GM23248 (cell line): ENCODE results near the gene CDC45. TPM values are rescaled to one million over a fixed set of nuclear protein-coding genes. Genes with fewer than 3 reads are reported as not detected.
"Not testable (repeated sequence)": the region's sequence is repeated elsewhere in the genome, so short reads cannot be mapped to it uniquely, and the experiment has no call there.

Experiments used
- DNase-seq: peaks from one replicate; pipeline ENCODE4 v3.0.0-alpha.2; 2015
- H2AFZ ChIP-seq: fragments of 200-600 bp; sonication (generic); 2 replicates; pipeline ENCODE4 v1.6.1; 2016; ENCODE audit warnings: antibody characterized with exemption
- H3F3A ChIP-seq: fragments of 200-600 bp; sonication (generic); 2 replicates; pipeline ENCODE4 v1.6.1; 2016; ENCODE audit warnings: mild to moderate bottlenecking, antibody characterized with exemption, mixed run types; ENCODE audit not compliant: insufficient read depth
- H3K27ac ChIP-seq: fragments of 200-600 bp; sonication (generic); 2 replicates; pipeline ENCODE4 v1.5.1; 2016; ENCODE audit warnings: mild to moderate bottlenecking
- H3K27me3 ChIP-seq: fragments of 200-600 bp; sonication (generic); replicated peaks from 2 replicates; pipeline ENCODE4 v1.6.1; 2016; ENCODE audit warnings: mild to moderate bottlenecking; ENCODE audit not compliant: insufficient read depth
- H3K36me3 ChIP-seq: fragments of 200-600 bp; sonication (generic); 2 replicates; pipeline ENCODE4 v1.6.1; 2016; ENCODE audit warnings: low read depth, mild to moderate bottlenecking
- H3K4me1 ChIP-seq: fragments of 200-600 bp; sonication (generic); 2 replicates; pipeline ENCODE4 v1.6.1; 2016; ENCODE audit warnings: mild to moderate bottlenecking; ENCODE audit not compliant: insufficient read depth
- H3K4me2 ChIP-seq: fragments of 200-600 bp; sonication (generic); one replicate; pipeline ENCODE4 v1.6.1; 2016; ENCODE audit warnings: mild to moderate bottlenecking; ENCODE audit not compliant: unreplicated experiment
- H3K4me3 ChIP-seq: fragments of 200-600 bp; sonication (generic); 2 replicates; pipeline ENCODE4 v1.5.1; 2016; ENCODE audit warnings: mild to moderate bottlenecking
- H3K79me2 ChIP-seq: fragments of 200-600 bp; sonication (generic); 2 replicates; pipeline ENCODE4 v1.6.1; 2016; ENCODE audit warnings: mild to moderate bottlenecking; ENCODE audit not compliant: insufficient read depth
- H3K9ac ChIP-seq: fragments of 200-600 bp; sonication (generic); 2 replicates; pipeline ENCODE4 v1.6.1; 2016; ENCODE audit warnings: mild to moderate bottlenecking
- H3K9me2 ChIP-seq: fragments of 200-600 bp; sonication (generic); 2 replicates; pipeline ENCODE4 v1.6.1; 2016; ENCODE audit warnings: mixed run types, mild to moderate bottlenecking, moderate library complexity; ENCODE audit not compliant: insufficient read depth
- H3K9me3 ChIP-seq: fragments of 200-600 bp; sonication (generic); one replicate; pipeline ENCODE4 v1.6.1; 2017; ENCODE audit warnings: low read depth
- H4K20me1 ChIP-seq: fragments of 200-600 bp; sonication (generic); 2 replicates; pipeline ENCODE4 v1.6.0; 2016; ENCODE audit not compliant: insufficient read depth
- EZH2 ChIP-seq: fragments of 200-600 bp; sonication (generic); IDR thresholded peaks from 2 replicates; pipeline ENCODE4 v1.6.1; 2018; ENCODE audit warnings: antibody characterized with exemption, mild to moderate bottlenecking; ENCODE audit not compliant: insufficient read depth, poor library complexity, severe bottlenecking
- EZH2phosphoT487 ChIP-seq: fragments of 200-600 bp; sonication (generic); IDR thresholded peaks from 2 replicates; pipeline ENCODE4 v1.6.1; 2018; ENCODE audit warnings: antibody characterized with exemption, moderate library complexity, mild to moderate bottlenecking, low read depth; ENCODE audit not compliant: insufficient read depth
- WGBS, 2 experiments: methylation state at CpG; one replicate each; pipeline ENCODE4 v1.1.6; 2015 to 2017; ENCODE audit warnings: low lambda C conversion rate in 2 of 2, low coverage in 1 of 2; ENCODE audit errors: missing lambda C conversion rate in 2 of 2; 5-methylcytosine and 5-hydroxymethylcytosine counted together
- in situ Hi-C: fragments of 300-500 bp; cut with MboI; formaldehyde crosslinking; loops from 2 replicates; pipeline ENCODE4 v1.15.0; 2020
- polyA plus RNA-seq: library from polyadenylated mRNA; unstranded; fragments of >200 nt; fragmentation: Nextera tagmentation; extraction: Ambion mirVana; gene quantifications from 2 replicates; pipeline ENCODE4 v1.2.1, GENCODE V29; 2016
- total RNA-seq: library from RNA; depleted of rRNA; stranded (reverse); fragments of >200 nt; shearing (Covaris generic); gene quantifications from 2 replicates; pipeline ENCODE4 v1.2.3, GENCODE V29; 2014

Gene CDC45
- total and polyA plus RNA-seq, 2 experiments from 2014 or later: 9.5 to 10.1 TPM

GRCh38 chr22:19530751-19531150 is 51.0 kb downstream of the CDC45 start:
- no peaks in the 10 kb centered on the region for H3F3A ChIP-seq
- H3K4me2 ChIP-seq: no peak overlapping the region
- H3K9me3 ChIP-seq: no peaks in the 10 kb centered on the region
- H3K27ac ChIP-seq: no peak overlapping the region
- no peaks in the 10 kb centered on the region for H3K9me2 ChIP-seq
- DNase-seq: no peak
- in situ Hi-C loops: no loop called here
- H3K4me1 ChIP-seq: no peaks in the 10 kb centered on the region
- H2AFZ ChIP-seq: no peak overlapping the region
- H3K36me3 ChIP-seq: no peaks in the 10 kb centered on the region
- H4K20me1 ChIP-seq: no peaks in the 10 kb centered on the region
- no peak overlapping the region for H3K9ac ChIP-seq
- TF ChIP-seq EZH2 (no peak), EZH2phosphoT487 (no peak)
- H3K4me3 ChIP-seq: no peak overlapping the region
- peaks cover 3% of the 10 kb centered on the region; the same call in 1 of the 2 replicates for H3K27me3 ChIP-seq
- WGBS, 2 experiments: 29% methylated on average over 3 of the region's 3 CpGs
- H3K79me2 ChIP-seq: no peaks in the 10 kb centered on the region

GRCh38 chr22:19531327-19531726 is 51.6 kb downstream of the CDC45 start:
- H3F3A ChIP-seq, H3K9me3 ChIP-seq, H3K27me3 ChIP-seq, DNase-seq, H3K4me3 ChIP-seq, H3K4me1 ChIP-seq, H3K4me2 ChIP-seq, H4K20me1 ChIP-seq, H3K27ac ChIP-seq, in situ Hi-C loops, H3K79me2 ChIP-seq, H3K9me2 ChIP-seq, H3K9ac ChIP-seq, H3K36me3 ChIP-seq, H2AFZ ChIP-seq: not testable (repeated sequence)
- WGBS, 2 experiments: 71 to 72% methylated on average over 6 of the region's 6 CpGs

GRCh38 chr22:19533049-19533626 is 53.4 kb downstream of the CDC45 start:
- no peak overlapping the region for H3K9ac ChIP-seq
- no peak overlapping the region for H3K27ac ChIP-seq
- H3K4me2 ChIP-seq: no peak overlapping the region
- no peaks in the 10 kb centered on the region for H4K20me1 ChIP-seq
- H3K27me3 ChIP-seq: peaks cover 3% of the 10 kb centered on the region; the same call in 1 of the 2 replicates
- no peaks in the 10 kb centered on the region for H3K9me2 ChIP-seq
- DNase-seq: no peak
- TF ChIP-seq EZH2 (no peak), EZH2phosphoT487 (no peak)
- H3K4me3 ChIP-seq: no peak overlapping the region
- H3K79me2 ChIP-seq: no peaks in the 10 kb centered on the region
- H2AFZ ChIP-seq: no peak overlapping the region
- in situ Hi-C loops: no loop called here
- H3K9me3 ChIP-seq: no peaks in the 10 kb centered on the region
- H3K4me1 ChIP-seq: no peaks in the 10 kb centered on the region
- 79 to 84% methylated on average over 8 of the region's 8 CpGs for WGBS, 2 experiments
- no peaks in the 10 kb centered on the region for H3F3A ChIP-seq
- no peaks in the 10 kb centered on the region for H3K36me3 ChIP-seq

- Histone ChIP-seq H3F3A (no peaks in the 10 kb centered on the region), H2AFZ (no peak overlapping the region), H3K27me3 (peaks cover 10% of the 10 kb centered on the region; the same call in 1 of the 2 replicates), H3K4me2 (no peak overlapping the region), H3K4me1 (no peaks in the 10 kb centered on the region), H3K9me2 (no peaks in the 10 kb centered on the region), H3K9ac (no peak overlapping the region), H3K36me3 (no peaks in the 10 kb centered on the region), H4K20me1 (no peaks in the 10 kb centered on the region), H3K79me2 (no peaks in the 10 kb centered on the region), H3K9me3 (no peaks in the 10 kb centered on the region), H3K4me3 (no peak overlapping the region), H3K27ac (no peak overlapping the region)
- no peak for DNase-seq
- in situ Hi-C loops: no loop called here
- TF ChIP-seq EZH2 (no peak), EZH2phosphoT487 (no peak)
Observed at GRCh38 chr22:19533857-19534256, 54.1 kb downstream of the CDC45 start.

GRCh38 chr22:19535001-19535400 is 55.3 kb downstream of the CDC45 start:
- DNase-seq: no peak
- no peaks in the 10 kb centered on the region for H3K36me3 ChIP-seq
- in situ Hi-C loops: no loop called here
- H3K79me2 ChIP-seq: no peaks in the 10 kb centered on the region
- WGBS, 2 experiments: 3 to 6% methylated on average over 3 of the region's 3 CpGs
- no peaks in the 10 kb centered on the region for H3F3A ChIP-seq
- TF ChIP-seq EZH2phosphoT487 (no peak), EZH2 (no peak)
- H3K27ac ChIP-seq: no peak overlapping the region
- H3K9ac ChIP-seq: no peak overlapping the region
- H3K9me3 ChIP-seq: no peaks in the 10 kb centered on the region
- no peaks in the 10 kb centered on the region for H3K4me1 ChIP-seq
- no peak overlapping the region for H2AFZ ChIP-seq
- H4K20me1 ChIP-seq: no peaks in the 10 kb centered on the region
- H3K4me3 ChIP-seq: no peak overlapping the region
- no peak overlapping the region for H3K4me2 ChIP-seq
- H3K9me2 ChIP-seq: no peaks in the 10 kb centered on the region
- peaks cover 21% of the 10 kb centered on the region; the same call in 1 of the 2 replicates for H3K27me3 ChIP-seq
